Calu3 (cell line): ENCODE data around the gene ANO8. TPM values are rescaled to one million over a fixed set of nuclear protein-coding genes. Genes with fewer than 3 reads are reported as not detected.

ENCODE experiments used
- BruUV-seq: library from RNA; stranded (reverse); fragments of 400-500 nt; replicated peaks from 2 replicates; lab custom pipeline; 2021; lab: Mats Ljungman, UMichigan
- CTCF ChIA-PET: fragments of 300-600 bp; sonication (Branson Sonifier 250); formaldehyde crosslinking; loops from one replicate; lab custom pipeline; 2022; ENCODE audit warnings: antibody characterized with exemption; lab: Charles Lee
- DNase-seq: peaks from one replicate; pipeline ENCODE4 v3.0.0; 2022
- H3K27ac Mint-ChIP-seq: one replicate; pipeline ENCODE4 v1.8.0; 2022; ENCODE audit warnings: mixed read lengths; ENCODE audit not compliant: unreplicated experiment
- H3K27me3 Mint-ChIP-seq: one replicate; pipeline ENCODE4 v1.8.0; 2022; ENCODE audit warnings: mixed read lengths; ENCODE audit not compliant: unreplicated experiment
- H3K36me3 Mint-ChIP-seq: one replicate; pipeline ENCODE4 v1.8.0; 2022; ENCODE audit warnings: mild to moderate bottlenecking, moderate library complexity, mixed read lengths; ENCODE audit not compliant: insufficient read depth, unreplicated experiment
- H3K4me1 Mint-ChIP-seq: one replicate; pipeline ENCODE4 v1.8.0; 2022; ENCODE audit warnings: mild to moderate bottlenecking, low read depth, mixed read lengths; ENCODE audit not compliant: unreplicated experiment
- H3K4me3 Mint-ChIP-seq: one replicate; pipeline ENCODE4 v1.8.0; 2022; ENCODE audit warnings: mild to moderate bottlenecking, low read depth, moderate library complexity, mixed read lengths; ENCODE audit not compliant: unreplicated experiment
- H3K9me3 Mint-ChIP-seq: one replicate; pipeline ENCODE4 v1.8.0; 2022; ENCODE audit warnings: low read depth, mixed read lengths; ENCODE audit not compliant: unreplicated experiment
- intact Hi-C: fragments of 100-400 bp; cut with micrococcal nuclease; formaldehyde crosslinking; loops from one replicate; pipeline ENCODE4 v1.10.0; 2022; ENCODE audit not compliant: unreplicated experiment
- total RNA-seq: library from RNA; stranded (reverse); gene quantifications from 2 replicates; pipeline ENCODE4 v1.2.3, GENCODE V29; 2022
- TF ChIP-seq, protein P1 (sequence below): fragments of 200-600 bp; IDR thresholded peaks from one replicate; pipeline ENCODE4 v1.8.0; 2022; ENCODE audit warnings: antibody characterized with exemption; ENCODE audit not compliant: unreplicated experiment

Gene ANO8
- total RNA-seq, 1 experiment from 2014 or later: 10.5 TPM

DNA sequence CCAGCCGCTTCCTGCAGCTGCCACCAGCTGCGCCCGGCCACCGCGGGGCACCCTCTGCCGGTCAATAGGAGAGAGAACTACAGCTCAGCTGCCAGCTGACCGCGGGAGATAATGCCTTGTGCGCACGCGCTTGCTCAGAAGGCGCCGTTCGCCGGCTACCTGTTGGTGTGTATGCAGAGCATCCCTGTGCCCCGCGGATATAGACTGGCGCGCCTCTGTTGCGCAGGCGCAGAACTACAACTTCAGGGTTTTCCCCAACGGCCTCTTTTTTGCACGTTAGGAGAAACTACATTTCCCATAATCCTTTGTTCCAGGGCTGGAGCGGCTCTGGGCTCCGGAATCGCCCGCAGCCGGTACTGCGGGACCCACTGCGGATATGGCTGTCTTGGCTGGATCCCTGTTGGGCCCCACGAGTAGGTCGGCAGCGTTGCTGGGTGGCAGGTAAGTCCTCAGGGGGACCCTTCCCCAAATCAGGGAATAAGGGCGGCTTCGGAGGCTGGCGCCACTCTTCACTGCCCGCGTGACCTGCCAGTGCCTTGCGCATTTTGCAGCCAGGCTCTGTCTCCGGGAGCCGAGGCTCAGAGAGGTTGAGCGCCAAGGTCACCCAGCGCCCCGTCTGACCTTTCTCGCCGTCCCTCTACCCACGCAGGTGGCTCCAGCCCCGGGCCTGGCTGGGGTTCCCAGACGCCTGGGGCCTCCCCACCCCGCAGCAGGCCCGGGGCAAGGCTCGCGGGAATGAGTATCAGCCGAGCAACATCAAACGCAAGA lies 29.0 kb downstream of the ANO8 start, which contains the start of gene MRPL34:
TSS of gene MRPL34 (plus strand) at position 356 of the 768 bp plus-strand sequence. CDS start at position 377, 21 bp downstream.
- no TSS peak for BruUV-seq
- CTCF ChIA-PET: interaction anchor here (0.5 to 1.1 kb wide), 8 partner anchors 12 to 610 kb away, joined by 3 to 18 read pairs (median 5); partner anchors contain the start of gene ANO8
- H3K27me3 Mint-ChIP-seq: no peaks in the 10 kb centered on the region
- TF ChIP-seq, protein P1, sequence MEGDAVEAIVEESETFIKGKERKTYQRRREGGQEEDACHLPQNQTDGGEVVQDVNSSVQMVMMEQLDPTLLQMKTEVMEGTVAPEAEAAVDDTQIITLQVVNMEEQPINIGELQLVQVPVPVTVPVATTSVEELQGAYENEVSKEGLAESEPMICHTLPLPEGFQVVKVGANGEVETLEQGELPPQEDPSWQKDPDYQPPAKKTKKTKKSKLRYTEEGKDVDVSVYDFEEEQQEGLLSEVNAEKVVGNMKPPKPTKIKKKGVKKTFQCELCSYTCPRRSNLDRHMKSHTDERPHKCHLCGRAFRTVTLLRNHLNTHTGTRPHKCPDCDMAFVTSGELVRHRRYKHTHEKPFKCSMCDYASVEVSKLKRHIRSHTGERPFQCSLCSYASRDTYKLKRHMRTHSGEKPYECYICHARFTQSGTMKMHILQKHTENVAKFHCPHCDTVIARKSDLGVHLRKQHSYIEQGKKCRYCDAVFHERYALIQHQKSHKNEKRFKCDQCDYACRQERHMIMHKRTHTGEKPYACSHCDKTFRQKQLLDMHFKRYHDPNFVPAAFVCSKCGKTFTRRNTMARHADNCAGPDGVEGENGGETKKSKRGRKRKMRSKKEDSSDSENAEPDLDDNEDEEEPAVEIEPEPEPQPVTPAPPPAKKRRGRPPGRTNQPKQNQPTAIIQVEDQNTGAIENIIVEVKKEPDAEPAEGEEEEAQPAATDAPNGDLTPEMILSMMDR: peak; percentile 62
- H3K4me3 Mint-ChIP-seq: peak within 1 kb of the TSS; percentile 72
- no peak within 1 kb of the TSS for H3K27ac Mint-ChIP-seq
- intact Hi-C loops: no loop called here
- H3K9me3 Mint-ChIP-seq: no peaks in the 10 kb centered on the region
- H3K4me1 Mint-ChIP-seq: peaks cover 17% of the 10 kb centered on the region
- peaks cover 45% of the 10 kb centered on the region for H3K36me3 Mint-ChIP-seq
- peak; percentile 94 for DNase-seq

DNA sequence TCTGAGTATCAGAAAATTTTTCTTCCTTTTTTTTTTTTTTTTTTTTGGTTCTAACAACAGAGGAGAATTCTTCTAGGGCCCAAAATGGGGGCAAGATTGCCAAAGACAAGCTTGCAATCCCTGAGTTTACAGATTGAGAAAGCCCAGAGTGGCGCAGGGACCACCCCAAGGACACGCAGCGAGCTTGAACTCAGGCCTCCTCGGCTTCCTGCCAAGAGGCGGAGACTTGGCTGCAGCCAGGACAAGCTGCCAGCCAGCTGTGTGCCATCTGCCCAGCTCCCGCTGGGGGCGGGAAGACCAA lies 29.5 kb downstream of the ANO8 start:
- H3K27me3 Mint-ChIP-seq: no peaks in the 10 kb centered on the region
- H3K27ac Mint-ChIP-seq: no peak overlapping the region
- H3K36me3 Mint-ChIP-seq: peaks cover 42% of the 10 kb centered on the region
- intact Hi-C loops: no loop called here
- BruUV-seq: no TSS peak
- no peak for DNase-seq
- H3K9me3 Mint-ChIP-seq: no peaks in the 10 kb centered on the region
- peak overlapping the region; percentile 72 for H3K4me3 Mint-ChIP-seq
- H3K4me1 Mint-ChIP-seq: peaks cover 17% of the 10 kb centered on the region
- CTCF ChIA-PET: interaction anchor here (0.5 to 1.1 kb wide), 8 partner anchors 12 to 611 kb away, joined by 3 to 18 read pairs (median 5); partner anchors contain the start of gene ANO8
- TF ChIP-seq, protein P1: no peak

DNA sequence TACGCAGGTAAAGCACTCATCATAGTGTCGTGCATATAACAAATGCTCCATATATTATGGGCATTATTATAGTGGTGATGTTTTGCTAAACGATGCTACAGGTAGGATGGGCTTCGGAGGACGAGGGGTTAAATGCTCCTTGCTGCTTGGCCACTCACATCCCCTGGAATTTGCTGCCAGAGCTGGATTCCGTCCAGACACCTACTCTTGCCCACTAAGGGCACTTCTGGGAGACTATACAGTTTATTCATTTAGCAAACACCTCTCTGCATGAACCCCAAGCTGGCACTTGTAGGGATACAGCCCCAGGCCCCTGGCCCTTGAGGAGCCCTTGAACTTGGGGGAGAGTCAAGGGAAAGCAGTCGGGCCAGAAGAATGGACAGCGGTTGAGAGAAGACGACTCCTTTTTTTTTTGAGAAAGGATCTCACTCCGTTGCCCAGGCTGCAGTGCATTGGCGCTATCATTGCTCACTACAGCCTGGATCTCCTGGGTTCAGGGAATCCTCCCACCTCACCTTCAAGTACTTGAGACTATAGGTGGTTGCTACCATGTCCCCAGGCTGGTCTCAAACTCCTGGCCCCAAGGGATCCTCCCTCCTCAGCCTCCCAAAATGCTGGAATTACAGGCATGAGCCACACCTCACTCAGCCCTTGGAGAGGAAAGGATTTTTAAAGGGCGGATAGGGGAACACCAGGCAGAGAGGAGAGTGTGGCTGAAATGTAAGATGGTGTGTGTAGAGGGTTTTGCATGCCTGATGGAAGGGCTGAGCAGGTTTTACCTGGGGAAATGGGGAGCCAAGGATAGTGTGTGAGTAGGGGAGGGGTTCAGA lies 30.1 kb downstream of the ANO8 start:
- peak overlapping the region; percentile 72 for H3K4me3 Mint-ChIP-seq
- no peaks in the 10 kb centered on the region for H3K9me3 Mint-ChIP-seq
- no peaks in the 10 kb centered on the region for H3K27me3 Mint-ChIP-seq
- intact Hi-C loops: no loop called here
- CTCF ChIA-PET: interaction anchor here (0.6 to 1.1 kb wide), 5 partner anchors 11 to 81 kb away, joined by 3 to 18 read pairs (median 5); partner anchors contain the start of gene ANO8
- BruUV-seq: no TSS peak
- DNase-seq: no peak
- peaks cover 37% of the 10 kb centered on the region for H3K36me3 Mint-ChIP-seq
- peaks cover 17% of the 10 kb centered on the region for H3K4me1 Mint-ChIP-seq
- H3K27ac Mint-ChIP-seq: no peak overlapping the region
- TF ChIP-seq, protein P1: no peak

DNA sequence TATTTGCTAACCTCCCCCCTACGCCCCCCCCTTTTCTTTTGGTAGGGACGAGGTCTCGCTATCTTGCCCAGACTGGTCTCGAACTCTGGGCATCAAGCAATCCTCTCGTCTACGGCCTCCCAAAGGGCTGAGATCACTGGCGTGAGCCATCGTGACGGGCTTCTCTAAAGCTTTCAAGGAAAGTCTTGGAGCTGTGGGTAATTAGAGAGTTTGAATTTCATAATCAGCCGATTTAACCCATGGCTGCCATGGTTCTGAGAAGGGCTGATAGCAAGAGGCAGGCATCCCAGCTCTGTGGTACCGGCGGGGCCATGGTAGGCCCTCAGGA lies 30.8 kb downstream of the ANO8 start:
- Mint-ChIP-seq H3K4me1 (peaks cover 17% of the 10 kb centered on the region), H3K4me3 (peak overlapping the region; percentile 58), H3K36me3 (peaks cover 30% of the 10 kb centered on the region), H3K9me3 (no peaks in the 10 kb centered on the region), H3K27me3 (no peaks in the 10 kb centered on the region), H3K27ac (no peak overlapping the region)
- no TSS peak for BruUV-seq
- CTCF ChIA-PET: no interaction called here
- DNase-seq: no peak
- TF ChIP-seq, protein P1: no peak
- intact Hi-C loops: no loop called here
